Midbrain (tissue), 1 donor: Measurements from ENCODE around the gene CAMTA1.
A peak's percentile ranks its signal among the peaks of the same experiment; 100 is the strongest.
"Not testable (repeated sequence)": the region's sequence is repeated elsewhere in the genome, so short reads cannot be mapped to it uniquely, and the experiment has no call there.

Experiments
- DNase-seq: peaks from one replicate; lab custom pipeline; 2025; lab: John Stamatoyannopoulos, UW

The CAMTA1 gene

GRCh38 chr1:6785318-6785727 lies at the start of gene CAMTA1:
TSS of gene CAMTA1 (plus strand) at chr1:6785454. CDS start at chr1:6785531, 77 bp downstream.
- DNase-seq = no peak

DNA sequence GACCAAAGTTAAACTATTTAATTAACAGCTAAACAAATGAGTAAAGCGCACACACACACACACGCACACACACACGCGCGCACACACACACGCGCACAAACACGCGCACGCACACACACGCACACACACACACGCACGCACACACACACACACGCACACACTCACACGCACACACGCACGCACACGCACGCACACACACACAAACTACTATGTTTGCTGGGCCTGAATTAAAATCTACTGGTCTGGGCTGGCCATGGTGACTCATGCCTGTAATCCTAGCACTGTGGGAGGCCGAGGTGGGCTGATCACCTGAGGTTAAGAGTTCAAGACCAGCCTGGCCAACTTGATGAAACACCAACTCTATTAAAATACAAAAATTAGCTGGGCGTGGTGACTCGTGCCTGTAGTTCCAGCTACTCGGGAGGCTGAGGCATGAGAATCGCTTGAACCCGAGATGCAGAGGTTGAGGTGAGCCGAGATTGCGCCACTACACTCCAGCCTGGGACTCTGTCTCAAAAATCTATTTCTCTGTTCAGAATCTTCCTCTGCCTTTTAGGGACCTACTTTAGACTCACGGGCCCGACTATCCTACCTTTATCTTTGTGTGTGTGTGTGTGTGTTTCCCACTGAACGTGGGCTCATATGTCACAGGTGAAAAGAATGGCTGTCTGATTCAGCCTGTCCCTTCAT lies 46.1 kb upstream of the CAMTA1 start:
- DNase-seq = no peak

DNA sequence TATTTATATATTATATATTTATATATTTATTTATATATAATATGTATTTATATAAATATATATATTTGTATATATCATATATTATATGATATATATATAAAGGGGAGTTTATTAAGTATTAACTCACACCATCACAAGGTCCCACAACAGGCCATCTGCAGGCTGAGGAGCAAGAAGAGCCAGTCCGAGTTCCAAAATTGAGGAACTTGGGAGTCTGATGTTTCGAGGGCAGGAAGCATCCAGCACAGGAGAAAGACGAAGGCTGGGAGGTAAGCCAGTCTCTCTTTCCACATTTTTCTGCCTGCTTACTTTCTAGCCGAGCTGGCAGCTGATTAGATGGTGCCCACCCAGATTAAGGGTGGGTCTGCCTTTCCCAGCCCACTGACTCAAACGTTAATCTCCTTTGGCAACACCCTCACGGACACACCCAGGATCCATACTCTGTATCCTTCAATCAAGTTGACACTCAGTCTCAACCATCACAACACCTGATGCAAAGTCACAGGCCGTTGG lies 42.5 kb upstream of the CAMTA1 start:
- not testable (repeated sequence) for DNase-seq

- DNase-seq = peak; percentile 28
Measured at GRCh38 chr1:6743189-6744101, 41.8 kb upstream of the CAMTA1 start.

GRCh38 chr1:6745073-6745472 lies 40.2 kb upstream of the CAMTA1 start:
- no peak for DNase-seq

GRCh38 chr1:6747674-6748073 lies 37.6 kb upstream of the CAMTA1 start:
- no peak for DNase-seq

DNA sequence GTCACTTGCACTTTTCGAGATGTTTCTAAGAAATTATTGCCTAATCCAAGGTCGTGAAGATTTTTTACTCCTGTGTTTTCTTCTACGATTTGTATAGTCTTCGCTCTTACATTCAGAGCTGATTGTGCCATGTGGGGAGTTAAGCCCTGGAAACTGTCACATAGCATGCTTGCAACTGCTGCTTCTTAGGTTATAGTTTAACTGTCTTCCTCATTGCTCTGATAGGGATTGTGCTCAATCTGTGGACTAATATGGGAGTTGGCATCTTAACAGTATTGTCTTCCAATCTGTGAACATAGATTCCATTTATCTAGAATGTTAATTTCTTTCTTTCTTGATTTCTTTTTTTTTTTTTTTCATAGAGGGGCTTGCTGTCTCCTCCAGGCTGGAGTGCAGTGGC lies 34.8 kb upstream of the CAMTA1 start:
- no peak for DNase-seq

DNA sequence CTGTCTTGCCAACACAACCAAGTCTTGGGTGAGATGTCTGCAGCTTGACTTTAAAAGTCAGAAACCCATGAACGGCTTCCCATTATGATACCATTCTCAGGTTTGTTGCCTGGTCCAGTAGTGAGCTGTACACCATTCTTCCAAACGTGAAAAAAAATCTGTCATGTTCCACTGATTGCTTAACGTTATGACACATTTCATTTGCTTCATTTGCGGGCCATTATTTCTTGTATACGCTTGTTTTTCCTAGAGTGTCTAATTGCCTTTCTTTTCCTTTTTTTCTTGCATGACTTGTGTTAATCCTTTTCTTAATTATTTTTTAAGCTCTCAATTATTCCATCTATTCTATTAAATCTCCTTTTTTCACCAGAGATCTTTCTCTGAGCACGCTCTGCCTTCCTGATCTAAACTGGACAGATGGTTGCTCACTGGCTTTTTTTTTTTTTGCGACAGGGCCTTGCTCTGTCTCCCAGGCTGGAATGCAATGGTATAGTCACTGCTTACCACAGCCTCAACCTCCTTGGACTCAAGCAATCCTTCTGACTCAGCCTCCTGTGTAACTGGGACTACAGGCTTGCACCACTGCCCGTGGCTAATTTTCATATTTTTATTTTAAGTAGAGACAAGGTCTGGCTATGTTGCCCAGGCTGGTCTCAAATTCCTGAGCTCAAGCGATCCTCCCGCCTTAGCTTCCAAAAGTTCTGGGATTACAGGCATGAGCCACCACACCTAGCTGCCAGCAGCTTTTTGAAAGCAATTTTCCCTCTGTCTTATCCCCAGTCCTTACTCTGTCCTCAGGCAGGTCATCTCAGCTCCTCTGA lies 31.7 kb upstream of the CAMTA1 start:
- no peak for DNase-seq

DNA sequence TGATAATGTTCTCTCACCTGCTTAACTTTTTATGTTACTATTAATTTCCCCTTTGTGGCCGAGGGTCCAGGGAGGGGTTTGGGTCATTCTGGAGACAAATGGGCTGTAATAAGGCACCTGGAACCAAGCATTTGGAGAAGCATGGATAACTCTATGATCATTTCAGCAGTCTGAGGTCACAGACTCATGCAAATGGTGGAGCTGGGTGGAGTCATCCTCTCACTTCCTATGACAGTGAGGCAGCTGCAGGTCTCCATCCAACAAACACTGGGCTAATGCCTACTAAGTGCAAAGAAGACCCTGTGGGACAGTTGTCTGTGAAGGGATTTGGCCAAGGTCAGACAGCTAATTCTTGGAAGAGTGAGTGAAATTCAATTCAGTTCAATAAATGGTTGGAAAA lies 28.8 kb upstream of the CAMTA1 start:
- no peak for DNase-seq

GRCh38 chr1:6757719-6758435 lies 27.4 kb upstream of the CAMTA1 start:
- no peak for DNase-seq

GRCh38 chr1:6761196-6761737 lies 24.0 kb upstream of the CAMTA1 start:
- no peak for DNase-seq

DNA sequence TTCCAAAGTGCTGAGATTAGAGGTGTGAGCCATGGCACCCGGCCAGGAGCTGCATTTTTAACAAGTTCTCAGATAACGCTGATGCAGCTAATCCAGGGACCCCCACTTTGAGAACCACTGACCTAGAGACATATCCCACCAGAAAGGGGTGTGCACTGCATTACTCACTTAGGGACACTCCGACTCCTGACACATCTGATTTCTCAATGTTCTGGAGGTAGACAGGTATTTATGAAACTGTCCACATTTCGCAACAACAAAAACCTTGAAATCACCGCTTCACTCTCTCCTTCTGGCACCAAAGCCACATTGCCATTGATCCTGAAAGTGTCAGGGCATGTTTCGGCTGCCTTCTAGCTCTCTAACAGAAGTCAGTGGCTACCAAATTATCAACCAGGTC lies 23.2 kb upstream of the CAMTA1 start:
- no peak for DNase-seq

- no peak for DNase-seq
Measured at GRCh38 chr1:6770751-6771440, 14.4 kb upstream of the CAMTA1 start.

DNA sequence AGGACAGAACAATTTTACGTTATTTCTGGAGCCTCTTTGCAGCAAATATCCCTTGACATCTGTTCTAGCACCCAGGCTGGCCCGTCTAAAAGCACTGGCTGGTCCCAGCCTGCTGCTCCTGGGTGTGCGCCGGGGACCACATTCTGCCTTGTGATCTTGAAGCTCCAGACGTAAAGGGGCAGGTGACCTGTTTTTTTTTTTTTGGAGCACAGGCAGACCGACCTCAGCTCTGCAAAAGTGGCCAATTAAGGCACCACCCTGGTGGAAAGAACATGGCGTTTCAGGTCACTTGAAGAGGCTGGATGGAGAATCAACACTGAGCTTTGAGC lies 13.8 kb upstream of the CAMTA1 start:
- DNase-seq = no peak

GRCh38 chr1:6774381-6774780 lies 10.9 kb upstream of the CAMTA1 start:
- DNase-seq = no peak

GRCh38 chr1:6775261-6776043 lies 9.8 kb upstream of the CAMTA1 start:
- DNase-seq = no peak

DNA sequence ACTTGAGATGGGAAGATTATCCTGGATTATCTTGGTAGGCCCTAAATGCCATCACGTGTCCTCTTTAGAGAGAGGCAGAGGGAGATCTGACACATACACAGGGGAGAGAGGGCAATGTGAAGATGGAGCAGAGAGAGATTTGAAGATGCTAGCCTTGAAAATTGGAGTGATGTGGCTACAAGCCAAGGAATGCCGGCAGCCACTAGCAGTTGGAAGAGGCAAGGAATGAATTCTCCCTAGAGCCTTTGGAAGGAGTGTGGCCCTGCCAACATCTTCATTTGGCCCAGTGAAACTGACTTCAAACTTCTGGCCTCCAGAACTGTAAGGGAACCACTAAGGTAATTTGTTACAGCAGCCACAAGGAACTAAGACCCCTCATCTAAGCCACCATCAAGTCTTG lies 8.9 kb upstream of the CAMTA1 start:
- no peak for DNase-seq

- no peak for DNase-seq
Measured at GRCh38 chr1:6776895-6777294, 8.4 kb upstream of the CAMTA1 start.

- DNase-seq = no peak
Measured at GRCh38 chr1:6777813-6778212, 7.4 kb upstream of the CAMTA1 start.
